ENCODE results near the gene LIG4. TPM values are rescaled to one million over a fixed set of nuclear protein-coding genes. Genes with fewer than 3 reads are reported as not detected.

LIG4 gene
- total RNA-seq, 1 experiment from 2014 or later = 5.7 TPM

DNA sequence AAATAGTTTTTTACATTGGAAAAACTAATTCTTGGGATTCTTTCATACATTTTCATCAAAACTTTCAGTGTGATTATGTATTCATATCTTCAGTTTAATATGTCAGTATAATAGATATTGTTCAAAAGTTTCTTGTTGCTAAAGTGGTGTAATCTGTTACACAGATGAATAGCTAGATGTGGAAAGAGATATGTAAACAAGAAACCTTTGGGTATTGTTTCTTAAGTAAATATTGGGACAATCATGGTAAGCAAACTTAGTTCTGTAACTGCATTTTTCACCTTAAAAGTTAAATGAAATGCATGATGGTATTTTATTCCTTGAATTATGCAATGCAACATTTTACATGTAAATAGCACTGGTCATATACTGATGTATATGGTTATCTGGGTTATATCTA, 15.0 kb upstream of the LIG4 start:
- Mint-ChIP-seq H3K4me1 (peaks cover 2% of the 10 kb centered on the region; the same call in 1 of the 2 replicates), H3K36me3 (peaks cover 7% of the 10 kb centered on the region), H3K27ac (no peak overlapping the region), H3K4me3 (no peak overlapping the region), H3K27me3 (ENCODE audit: low read depth) (no peaks in the 10 kb centered on the region), H3K9me3 (no peaks in the 10 kb centered on the region)
- no peak for TF ChIP-seq TEAD1 (CRISPR knock-in tag; IDR thresholded peaks at IDR 0.05)
- 0 out of 2 replicates have a peak, but pooled peaks have one; percentile 13 for TF ChIP-seq GABPB1 (CRISPR knock-in tag; IDR thresholded peaks at IDR 0.05)
- no peak for DNase-seq (ENCODE audit: low spot score)
- POLR2A ChIA-PET = no interaction called here
- CTCF ChIA-PET = no interaction called here
- ATAC-seq = no peak

DNA sequence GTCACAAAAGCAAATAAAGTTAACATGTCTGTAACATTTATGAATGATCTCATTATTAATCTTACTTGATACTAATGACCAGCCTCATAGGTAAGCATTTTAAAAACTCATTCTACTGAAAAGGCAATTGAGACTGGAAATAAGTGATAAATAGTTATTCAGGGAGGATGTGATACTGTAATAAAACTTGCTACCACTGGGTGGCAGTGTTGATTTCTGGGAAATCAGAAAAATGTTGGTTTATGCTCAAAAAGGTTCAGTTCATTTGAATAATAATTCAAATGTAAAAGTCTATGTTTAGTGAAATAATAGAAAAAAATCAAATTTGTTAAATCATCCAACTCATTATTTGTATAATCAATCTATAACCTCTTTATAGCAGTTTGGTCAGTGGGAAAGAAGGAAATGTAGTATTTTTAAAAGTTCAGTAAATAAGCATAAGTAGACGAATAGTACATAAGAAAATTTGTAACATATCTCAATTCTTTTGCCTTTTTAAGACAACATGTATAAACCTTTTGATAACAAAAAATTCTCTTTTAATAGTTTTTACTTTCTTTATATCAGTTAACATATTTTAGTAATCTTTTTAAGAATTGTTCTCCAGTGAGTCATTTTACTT, 12.4 kb upstream of the LIG4 start:
- ChIA-PET POLR2A (no interaction called here), CTCF (no interaction called here)
- peaks cover 7% of the 10 kb centered on the region for H3K36me3 Mint-ChIP-seq
- peaks cover 2% of the 10 kb centered on the region; the same call in 1 of the 2 replicates for H3K4me1 Mint-ChIP-seq
- ATAC-seq (no peak), DNase-seq (ENCODE audit: low spot score) (no peak)
- no peak for TF ChIP-seq SP1 (CRISPR knock-in tag; conservative IDR thresholded peaks at IDR 0.05)
- peak; percentile 52 for TF ChIP-seq CTCF (IDR thresholded peaks at IDR 0.05)
- no peak overlapping the region for H3K4me3 Mint-ChIP-seq
- H3K9me3 Mint-ChIP-seq = no peaks in the 10 kb centered on the region
- H3K27me3 Mint-ChIP-seq (ENCODE audit: low read depth) = no peaks in the 10 kb centered on the region
- H3K27ac Mint-ChIP-seq = no peak overlapping the region

- H3K27me3 Mint-ChIP-seq (ENCODE audit: low read depth) = no peaks in the 10 kb centered on the region
- POLR2A ChIA-PET = interaction anchor here (0.6 kb wide), 1 partner anchor 274 kb away, joined by 3 read pairs; no protein-coding TSS in a partner anchor
- CTCF ChIA-PET = no interaction called here
- ATAC-seq = no peak
- H3K36me3 Mint-ChIP-seq = peaks cover 7% of the 10 kb centered on the region
- H3K4me3 Mint-ChIP-seq = no peak overlapping the region
- no peaks in the 10 kb centered on the region for H3K9me3 Mint-ChIP-seq
- DNase-seq (ENCODE audit: low spot score) = no peak
- H3K4me1 Mint-ChIP-seq = peaks cover 2% of the 10 kb centered on the region; the same call in 1 of the 2 replicates
- no peak overlapping the region for H3K27ac Mint-ChIP-seq
- TF ChIP-seq JAZF1 (CRISPR knock-in tag; IDR thresholded peaks at IDR 0.05) (no peak), IRF2 (CRISPR knock-in tag; IDR thresholded peaks at IDR 0.05; ENCODE audit: borderline replicate concordance, low read depth) (no peak), CREB1 (CRISPR knock-in tag; IDR thresholded peaks at IDR 0.05) (no peak), ZNF396 (CRISPR knock-in tag; IDR thresholded peaks at IDR 0.05; ENCODE audit: borderline replicate concordance) (no peak), ATF1 (CRISPR knock-in tag; IDR thresholded peaks at IDR 0.05) (no peak), FOXJ3 (CRISPR knock-in tag; IDR thresholded peaks at IDR 0.05; ENCODE audit: borderline replicate concordance) (no peak), CTCF (IDR thresholded peaks at IDR 0.05) (no peak), E2F1 (CRISPR knock-in tag; IDR thresholded peaks at IDR 0.05) (no peak), NR1H2 (CRISPR knock-in tag; IDR thresholded peaks at IDR 0.05) (no peak), ZNF416 (CRISPR knock-in tag; IDR thresholded peaks at IDR 0.05) (no peak), ATF3 (CRISPR knock-in tag; conservative IDR thresholded peaks at IDR 0.05) (no peak), HMGA2 (CRISPR knock-in tag; IDR thresholded peaks at IDR 0.05) (no peak), TP53 (CRISPR knock-in tag; IDR thresholded peaks at IDR 0.05) (no peak)
- TF ChIP-seq, protein P1, sequence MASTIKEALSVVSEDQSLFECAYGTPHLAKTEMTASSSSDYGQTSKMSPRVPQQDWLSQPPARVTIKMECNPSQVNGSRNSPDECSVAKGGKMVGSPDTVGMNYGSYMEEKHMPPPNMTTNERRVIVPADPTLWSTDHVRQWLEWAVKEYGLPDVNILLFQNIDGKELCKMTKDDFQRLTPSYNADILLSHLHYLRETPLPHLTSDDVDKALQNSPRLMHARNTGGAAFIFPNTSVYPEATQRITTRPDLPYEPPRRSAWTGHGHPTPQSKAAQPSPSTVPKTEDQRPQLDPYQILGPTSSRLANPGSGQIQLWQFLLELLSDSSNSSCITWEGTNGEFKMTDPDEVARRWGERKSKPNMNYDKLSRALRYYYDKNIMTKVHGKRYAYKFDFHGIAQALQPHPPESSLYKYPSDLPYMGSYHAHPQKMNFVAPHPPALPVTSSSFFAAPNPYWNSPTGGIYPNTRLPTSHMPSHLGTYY (CRISPR knock-in tag; IDR thresholded peaks at IDR 0.05) = no peak
- TF ChIP-seq, protein P2, sequence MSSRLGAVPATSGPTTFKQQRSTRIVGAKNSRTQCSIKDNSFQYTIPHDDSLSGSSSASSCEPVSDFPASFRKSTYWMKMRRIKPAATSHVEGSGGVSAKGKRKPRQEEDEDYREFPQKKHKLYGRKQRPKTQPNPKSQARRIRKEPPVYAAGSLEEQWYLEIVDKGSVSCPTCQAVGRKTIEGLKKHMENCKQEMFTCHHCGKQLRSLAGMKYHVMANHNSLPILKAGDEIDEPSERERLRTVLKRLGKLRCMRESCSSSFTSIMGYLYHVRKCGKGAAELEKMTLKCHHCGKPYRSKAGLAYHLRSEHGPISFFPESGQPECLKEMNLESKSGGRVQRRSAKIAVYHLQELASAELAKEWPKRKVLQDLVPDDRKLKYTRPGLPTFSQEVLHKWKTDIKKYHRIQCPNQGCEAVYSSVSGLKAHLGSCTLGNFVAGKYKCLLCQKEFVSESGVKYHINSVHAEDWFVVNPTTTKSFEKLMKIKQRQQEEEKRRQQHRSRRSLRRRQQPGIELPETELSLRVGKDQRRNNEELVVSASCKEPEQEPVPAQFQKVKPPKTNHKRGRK (CRISPR knock-in tag; IDR thresholded peaks at IDR 0.05; ENCODE audit: borderline replicate concordance) = no peak
- TF ChIP-seq, protein P3, sequence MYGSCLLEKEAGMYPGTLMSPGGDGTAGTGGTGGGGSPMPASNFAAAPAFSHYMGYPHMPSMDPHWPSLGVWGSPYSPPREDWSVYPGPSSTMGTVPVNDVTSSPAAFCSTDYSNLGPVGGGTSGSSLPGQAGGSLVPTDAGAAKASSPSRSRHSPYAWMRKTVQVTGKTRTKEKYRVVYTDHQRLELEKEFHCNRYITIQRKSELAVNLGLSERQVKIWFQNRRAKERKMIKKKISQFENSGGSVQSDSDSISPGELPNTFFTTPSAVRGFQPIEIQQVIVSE (CRISPR knock-in tag; IDR thresholded peaks at IDR 0.05; ENCODE audit: borderline replicate concordance) = no peak
- TF ChIP-seq, protein P4, sequence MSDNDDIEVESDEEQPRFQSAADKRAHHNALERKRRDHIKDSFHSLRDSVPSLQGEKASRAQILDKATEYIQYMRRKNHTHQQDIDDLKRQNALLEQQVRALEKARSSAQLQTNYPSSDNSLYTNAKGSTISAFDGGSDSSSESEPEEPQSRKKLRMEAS (CRISPR knock-in tag; IDR thresholded peaks at IDR 0.05) = no peak
Observed at GRCh38 chr13:108226184-108226583, 10.8 kb upstream of the LIG4 start.
